Measurements from ENCODE around the gene KCNE4. TPM values are rescaled to one million over a fixed set of nuclear protein-coding genes. Genes with fewer than 3 reads are reported as not detected.

The KCNE4 gene
- polyA plus RNA-seq, 1 of the 3 experiments (the other 2 are of a cell fraction), result 0.20 TPM

DNA sequence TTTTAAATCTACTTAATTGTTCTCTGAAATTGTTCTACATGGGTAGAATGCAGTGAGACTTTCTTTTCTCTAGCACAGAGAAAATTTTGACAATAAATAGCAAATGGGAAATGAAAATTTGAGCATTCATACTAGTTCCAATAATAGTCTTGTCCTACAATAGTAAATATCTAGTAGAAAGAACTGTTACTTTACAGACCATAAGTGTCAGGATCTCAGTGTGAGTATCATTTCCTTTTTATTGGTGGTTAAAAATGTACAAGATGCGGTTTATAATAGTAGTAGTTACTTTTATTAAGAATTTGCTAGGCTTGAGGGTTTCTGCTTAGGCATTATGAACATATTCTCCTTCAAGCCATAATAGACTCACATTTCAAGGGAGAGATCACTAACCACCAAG is 43.2 kb downstream of the KCNE4 start:
- 61% methylated on average over 1 of the region's 1 CpG for WGBS (ENCODE audit: low lambda C conversion rate)
- H3F3A ChIP-seq (replicated peaks; ENCODE audit: insufficient read depth), result peaks cover 8% of the 10 kb centered on the region
- CTCF ChIA-PET, result interaction anchor here (1.2 kb wide), 1 partner anchor 124 kb away, joined by 3 read pairs; no protein-coding TSS in a partner anchor

DNA sequence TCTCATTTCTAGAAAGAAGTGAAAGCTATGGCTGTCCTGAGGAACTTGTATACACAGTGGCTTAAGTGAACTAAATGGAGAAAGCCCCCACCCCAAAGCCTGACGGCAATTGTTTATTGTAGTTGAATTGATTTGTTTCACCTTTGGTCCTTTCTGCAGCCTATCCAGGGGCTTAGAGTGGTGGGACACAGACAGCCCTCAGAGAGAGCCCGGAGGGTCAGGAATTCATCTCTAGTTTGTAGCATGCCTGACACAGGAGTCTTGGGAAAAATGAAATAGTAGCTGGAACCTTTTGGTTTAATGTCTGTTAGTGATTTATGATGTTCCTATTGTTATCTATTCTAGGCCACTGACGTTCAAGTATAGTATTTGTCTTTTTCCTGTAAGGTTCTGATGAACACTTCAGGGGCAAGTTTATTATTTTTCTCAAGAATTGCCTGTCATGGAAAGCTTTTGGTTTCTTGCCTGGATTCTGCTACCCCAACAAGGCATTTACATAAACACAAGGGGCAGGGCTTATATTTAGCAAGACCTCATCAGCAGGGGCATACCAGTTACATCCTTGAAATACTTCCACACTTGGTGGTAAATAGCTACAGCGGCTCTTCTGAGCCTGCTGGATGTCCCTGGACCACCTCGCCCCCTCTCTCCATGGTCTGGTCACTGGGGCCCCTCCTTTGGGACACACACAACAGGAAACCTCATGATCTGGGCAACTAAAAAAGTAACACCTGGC is 44.4 kb downstream of the KCNE4 start:
- DNase-seq, result no peak
- ChIA-PET CTCF (interaction anchor here (0.6 kb wide), 2 partner anchors 115 to 1382 kb away, joined by 3 read pairs; no protein-coding TSS in a partner anchor), POLR2A (no interaction called here)
- TF ChIP-seq, protein P1, sequence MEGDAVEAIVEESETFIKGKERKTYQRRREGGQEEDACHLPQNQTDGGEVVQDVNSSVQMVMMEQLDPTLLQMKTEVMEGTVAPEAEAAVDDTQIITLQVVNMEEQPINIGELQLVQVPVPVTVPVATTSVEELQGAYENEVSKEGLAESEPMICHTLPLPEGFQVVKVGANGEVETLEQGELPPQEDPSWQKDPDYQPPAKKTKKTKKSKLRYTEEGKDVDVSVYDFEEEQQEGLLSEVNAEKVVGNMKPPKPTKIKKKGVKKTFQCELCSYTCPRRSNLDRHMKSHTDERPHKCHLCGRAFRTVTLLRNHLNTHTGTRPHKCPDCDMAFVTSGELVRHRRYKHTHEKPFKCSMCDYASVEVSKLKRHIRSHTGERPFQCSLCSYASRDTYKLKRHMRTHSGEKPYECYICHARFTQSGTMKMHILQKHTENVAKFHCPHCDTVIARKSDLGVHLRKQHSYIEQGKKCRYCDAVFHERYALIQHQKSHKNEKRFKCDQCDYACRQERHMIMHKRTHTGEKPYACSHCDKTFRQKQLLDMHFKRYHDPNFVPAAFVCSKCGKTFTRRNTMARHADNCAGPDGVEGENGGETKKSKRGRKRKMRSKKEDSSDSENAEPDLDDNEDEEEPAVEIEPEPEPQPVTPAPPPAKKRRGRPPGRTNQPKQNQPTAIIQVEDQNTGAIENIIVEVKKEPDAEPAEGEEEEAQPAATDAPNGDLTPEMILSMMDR (IDR thresholded peaks at IDR 0.05), result no peak
- no peak for TF ChIP-seq NRF1 (IDR thresholded peaks at IDR 0.05; ENCODE audit: low read depth, low read length)
- TF ChIP-seq RAD21 (IDR thresholded peaks at IDR 0.05; ENCODE audit: low read length), result no peak
- TF ChIP-seq RXRA (IDR thresholded peaks at IDR 0.05; ENCODE audit: borderline replicate concordance, low read depth), result no peak
- no peak for TF ChIP-seq TAF1 (IDR thresholded peaks at IDR 0.05; ENCODE audit: borderline replicate concordance, low read depth, low read length)
- TF ChIP-seq FOXM1 (IDR thresholded peaks at IDR 0.05; ENCODE audit: low read depth), result no peak
- no peak for TF ChIP-seq SMC3 (IDR thresholded peaks at IDR 0.05; ENCODE audit: low read depth, low read length)
- Histone ChIP-seq H3K9me2 (no peaks in the 10 kb centered on the region), H3K36me3 (replicated peaks in 1 of 2; ENCODE audit: control insufficient read depth in 1 of 2, insufficient read depth in 2 of 2, low read length in 1 of 2) (no peaks in the 10 kb centered on the region), H2AFZ (ENCODE audit: low read depth) (no peak overlapping the region), H3K4me1 (ENCODE audit: control insufficient read depth in 1 of 2, insufficient read depth in 2 of 2, low read depth in 1 of 2, low read length in 1 of 2) (peaks cover 13 to 27% of the 10 kb centered on the region in 2 experiments; a peak in 3 of 4 replicates), H3K9me3 (no peaks in the 10 kb centered on the region), H3K27me3 (ENCODE audit: insufficient read depth) (no peaks in the 10 kb centered on the region), H3K9ac (no peak overlapping the region), H3K79me2 (ENCODE audit: insufficient read depth) (no peaks in the 10 kb centered on the region), H4K20me1 (ENCODE audit: insufficient read depth) (no peaks in the 10 kb centered on the region), H3K4me2 (no peak overlapping the region), H3K4me3 (ENCODE audit: low read depth in 2 of 2, low read length in 1 of 2) (no peak overlapping the region), H3K27ac (ENCODE audit: low read depth in 2 of 2, low read length in 1 of 2) (no peak overlapping the region), H3F3A (replicated peaks; ENCODE audit: insufficient read depth) (peaks cover 8% of the 10 kb centered on the region)
- WGBS (ENCODE audit: low lambda C conversion rate), result 93% methylated on average over 5 of the region's 5 CpGs

More for the DNA sequence above, 43.2 kb downstream of the KCNE4 start:
- no peaks in the 10 kb centered on the region for H4K20me1 ChIP-seq (ENCODE audit: insufficient read depth)
- no peak overlapping the region for H3K27ac ChIP-seq (ENCODE audit: low read depth in 2 of 2, low read length in 1 of 2)
- H2AFZ ChIP-seq (ENCODE audit: low read depth), result no peak overlapping the region
- peaks cover 9 to 23% of the 10 kb centered on the region in 2 experiments; a peak in 3 of 4 replicates for H3K4me1 ChIP-seq (ENCODE audit: control insufficient read depth in 1 of 2, insufficient read depth in 2 of 2, low read depth in 1 of 2, low read length in 1 of 2)
- H3K27me3 ChIP-seq (ENCODE audit: insufficient read depth), result no peaks in the 10 kb centered on the region
- no peak overlapping the region for H3K4me2 ChIP-seq
- H3K9me2 ChIP-seq, result no peaks in the 10 kb centered on the region
- no peak overlapping the region for H3K4me3 ChIP-seq (ENCODE audit: low read depth in 2 of 2, low read length in 1 of 2)
- POLR2A ChIA-PET, result no interaction called here
- no peaks in the 10 kb centered on the region for H3K36me3 ChIP-seq (replicated peaks in 1 of 2; ENCODE audit: control insufficient read depth in 1 of 2, insufficient read depth in 2 of 2, low read length in 1 of 2)
- TF ChIP-seq RXRA (IDR thresholded peaks at IDR 0.05; ENCODE audit: borderline replicate concordance, low read depth) (no peak), EP300 (IDR thresholded peaks at IDR 0.05; ENCODE audit: borderline replicate concordance in 1 of 2, low read depth in 1 of 2, low read length in 1 of 2) (no peak)
- no peak for DNase-seq
- H3K9ac ChIP-seq, result no peak overlapping the region
- H3K9me3 ChIP-seq, result no peaks in the 10 kb centered on the region
- H3K79me2 ChIP-seq (ENCODE audit: insufficient read depth), result no peaks in the 10 kb centered on the region

All from SK-N-SH (cell line).